Coronary artery (tissue), 2 donors: ENCODE results near the gene ULK1.
A peak's percentile ranks its signal among the peaks of the same experiment; 100 is the strongest.

Source experiments
- DNase-seq: peaks from one replicate; pipeline ENCODE4 v3.0.0-alpha.2; 2017; ENCODE audit warnings: low spot score
- H3K27ac ChIP-seq, 2 donors: fragments of 200-600 bp; sonication (generic); one replicate each; pipeline ENCODE4 v1.5.1; 2016 to 2019
- H3K4me3 ChIP-seq: fragments of 200-600 bp; sonication (generic); 2 replicates; pipeline ENCODE4 v1.5.1; 2016; ENCODE audit warnings: mild to moderate bottlenecking, moderate library complexity
- TF ChIP-seq, protein P1 (sequence below): fragments of 200-600 bp; sonication (generic); IDR thresholded peaks from one replicate; pipeline ENCODE4 v1.5.1; 2019; ENCODE audit warnings: antibody characterized with exemption

The ULK1 gene

GRCh38 chr12:131923260-131923659 lies 28.8 kb downstream of the ULK1 start:
- TF ChIP-seq, protein P1, sequence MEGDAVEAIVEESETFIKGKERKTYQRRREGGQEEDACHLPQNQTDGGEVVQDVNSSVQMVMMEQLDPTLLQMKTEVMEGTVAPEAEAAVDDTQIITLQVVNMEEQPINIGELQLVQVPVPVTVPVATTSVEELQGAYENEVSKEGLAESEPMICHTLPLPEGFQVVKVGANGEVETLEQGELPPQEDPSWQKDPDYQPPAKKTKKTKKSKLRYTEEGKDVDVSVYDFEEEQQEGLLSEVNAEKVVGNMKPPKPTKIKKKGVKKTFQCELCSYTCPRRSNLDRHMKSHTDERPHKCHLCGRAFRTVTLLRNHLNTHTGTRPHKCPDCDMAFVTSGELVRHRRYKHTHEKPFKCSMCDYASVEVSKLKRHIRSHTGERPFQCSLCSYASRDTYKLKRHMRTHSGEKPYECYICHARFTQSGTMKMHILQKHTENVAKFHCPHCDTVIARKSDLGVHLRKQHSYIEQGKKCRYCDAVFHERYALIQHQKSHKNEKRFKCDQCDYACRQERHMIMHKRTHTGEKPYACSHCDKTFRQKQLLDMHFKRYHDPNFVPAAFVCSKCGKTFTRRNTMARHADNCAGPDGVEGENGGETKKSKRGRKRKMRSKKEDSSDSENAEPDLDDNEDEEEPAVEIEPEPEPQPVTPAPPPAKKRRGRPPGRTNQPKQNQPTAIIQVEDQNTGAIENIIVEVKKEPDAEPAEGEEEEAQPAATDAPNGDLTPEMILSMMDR, result no peak
- no peak overlapping the region for H3K4me3 ChIP-seq
- DNase-seq, result no peak
- H3K27ac ChIP-seq, result no peak overlapping the region

DNA sequence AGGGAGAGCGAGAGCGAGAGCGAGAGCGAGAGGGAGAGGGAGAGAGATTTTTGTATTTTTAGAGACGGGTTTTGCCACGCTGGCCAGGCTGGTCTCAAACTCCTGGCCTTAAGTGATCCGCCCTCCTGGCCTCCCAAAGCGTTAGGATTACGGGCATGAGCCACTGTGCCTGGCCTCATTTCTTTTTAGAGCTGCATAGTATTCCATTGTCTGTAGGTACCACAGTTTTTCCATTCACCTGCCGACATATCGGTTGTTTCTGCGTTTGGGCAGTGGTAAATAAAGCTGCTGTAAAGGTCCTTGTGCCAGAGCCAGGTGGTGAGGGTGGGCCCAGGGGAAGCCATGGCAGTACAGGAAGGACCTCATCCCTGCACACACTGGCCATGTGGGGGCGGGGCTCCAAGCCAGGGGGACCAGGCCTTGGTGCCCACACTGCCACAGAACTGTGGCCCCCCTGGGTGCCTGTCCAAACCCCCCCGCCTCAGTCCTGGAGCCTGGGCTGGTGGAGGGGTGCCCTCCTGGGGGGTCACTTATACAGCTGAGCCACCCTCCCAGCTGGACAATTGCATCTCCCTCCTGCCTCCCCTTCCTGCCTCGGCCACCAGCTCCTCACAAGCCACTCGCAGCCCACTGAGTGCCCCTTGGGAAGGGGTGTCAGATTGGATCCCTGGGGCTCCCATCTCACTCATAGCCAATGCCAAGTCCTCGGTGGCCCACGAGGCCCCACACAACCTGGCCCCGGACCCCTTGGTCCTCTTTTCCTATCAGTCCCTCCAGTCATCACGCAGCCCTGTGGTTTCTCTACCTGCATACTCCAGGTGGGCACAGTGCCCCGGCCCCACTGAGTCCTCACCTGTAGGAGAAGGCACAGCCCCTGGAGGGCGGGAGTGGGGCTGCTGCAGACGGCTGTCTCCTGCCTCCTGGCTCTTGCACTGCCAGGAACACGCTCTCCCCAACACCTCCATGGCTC lies 33.0 kb downstream of the ULK1 start:
- no peak overlapping the region for H3K27ac ChIP-seq
- DNase-seq, result no peak

GRCh38 chr12:131928080-131928710 lies 33.8 kb downstream of the ULK1 start:
- H3K27ac ChIP-seq, result peak overlapping the region; percentile 74 to 91
- TF ChIP-seq, protein P1, result no peak
- H3K4me3 ChIP-seq, result peak overlapping the region; percentile 75
- no peak for DNase-seq

More for the DNA sequence above, 33.0 kb downstream of the ULK1 start:
- TF ChIP-seq, protein P1, result no peak
- H3K4me3 ChIP-seq, result no peak overlapping the region

GRCh38 chr12:131928711-131929580 lies 34.5 kb downstream of the ULK1 start, which contains the start of gene PUS1:
TSS of gene PUS1 (plus strand) at chr12:131929276. CDS start at chr12:131929723, 447 bp downstream.
- Histone ChIP-seq H3K27ac (peak within 1 kb of the TSS; percentile 74 to 91), H3K4me3 (peak within 1 kb of the TSS; percentile 75)
- TF ChIP-seq, protein P1, result no peak
- peak; percentile 95 for DNase-seq

DNA sequence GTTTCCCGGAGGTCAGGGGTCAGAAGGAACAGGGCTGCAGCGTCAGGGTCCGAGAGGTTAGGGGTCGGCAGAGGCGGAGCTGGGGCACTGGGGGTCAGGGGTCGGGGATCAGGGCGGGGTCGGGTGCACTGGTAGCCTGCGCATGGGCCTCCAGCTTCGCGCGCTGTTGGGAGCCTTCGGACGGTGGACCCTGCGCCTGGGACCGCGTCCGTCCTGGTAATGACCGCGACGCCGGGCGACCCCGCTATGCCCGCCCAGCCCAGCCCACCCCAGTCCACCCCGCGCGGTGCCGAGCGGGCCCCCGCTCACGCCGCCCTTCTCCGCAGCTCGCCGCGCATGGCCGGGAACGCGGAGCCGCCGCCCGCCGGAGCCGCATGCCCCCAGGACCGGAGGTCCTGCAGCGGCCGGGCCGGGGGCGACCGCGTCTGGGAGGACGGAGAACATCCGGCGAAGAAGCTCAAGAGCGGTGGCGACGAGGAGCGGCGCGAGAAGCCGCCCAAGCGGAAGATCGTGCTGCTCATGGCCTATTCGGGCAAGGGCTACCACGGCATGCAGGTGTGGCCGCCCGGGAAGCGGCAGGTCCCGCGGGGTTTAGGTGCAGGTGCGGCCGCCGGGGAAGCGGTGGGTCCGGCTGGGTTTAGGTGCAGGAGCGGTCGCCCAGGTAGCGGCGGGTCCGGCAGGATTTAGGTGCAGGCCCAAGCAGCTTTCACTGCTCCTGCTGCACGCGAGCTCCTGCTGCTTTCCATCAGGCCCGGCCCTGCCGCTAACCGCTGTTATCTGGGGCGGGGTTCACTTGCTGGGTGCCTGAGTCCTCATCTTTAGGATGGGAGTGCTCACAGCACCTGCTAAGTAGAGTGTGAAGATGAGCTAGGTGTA lies 35.4 kb downstream of the ULK1 start:
- TF ChIP-seq, protein P1, result no peak
- H3K4me3 ChIP-seq, result peak overlapping the region; percentile 75
- no peak for DNase-seq
- peak overlapping the region in 1 of 2 donors; percentile 91 for H3K27ac ChIP-seq

DNA sequence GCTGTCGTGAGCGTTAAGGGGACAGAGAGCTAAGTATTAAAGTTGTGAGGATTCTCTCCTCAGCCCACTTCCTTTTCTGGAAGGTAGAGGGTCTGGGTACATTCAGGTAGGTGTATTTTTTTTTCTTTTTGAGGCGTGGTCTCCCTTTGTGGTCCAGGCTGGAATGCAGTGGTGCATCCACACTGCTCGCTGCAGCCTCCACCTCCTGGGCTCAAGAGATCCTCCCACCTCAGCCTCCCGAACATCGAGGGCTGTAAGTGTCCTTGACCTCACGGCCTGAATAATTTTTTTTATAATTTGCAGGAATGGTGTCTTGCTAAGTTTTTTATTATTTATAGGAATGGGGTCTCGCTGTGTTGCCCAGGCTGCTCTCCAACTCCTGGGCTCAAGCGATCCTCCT lies 36.1 kb downstream of the ULK1 start:
- Histone ChIP-seq H3K27ac (no peak overlapping the region), H3K4me3 (peak overlapping the region; percentile 75)
- no peak for DNase-seq
- TF ChIP-seq, protein P1, result no peak
